GM15510 (cell line): Measurements from ENCODE around the gene THADA.

ENCODE experiments used
- POLR2A ChIP-seq: IDR thresholded peaks from 3 replicates; pipeline ENCODE4 v1.6.1; 2011; ENCODE audit warnings: borderline replicate concordance; ENCODE audit not compliant: insufficient read length; ENCODE audit errors: extremely low read depth

THADA gene

DNA sequence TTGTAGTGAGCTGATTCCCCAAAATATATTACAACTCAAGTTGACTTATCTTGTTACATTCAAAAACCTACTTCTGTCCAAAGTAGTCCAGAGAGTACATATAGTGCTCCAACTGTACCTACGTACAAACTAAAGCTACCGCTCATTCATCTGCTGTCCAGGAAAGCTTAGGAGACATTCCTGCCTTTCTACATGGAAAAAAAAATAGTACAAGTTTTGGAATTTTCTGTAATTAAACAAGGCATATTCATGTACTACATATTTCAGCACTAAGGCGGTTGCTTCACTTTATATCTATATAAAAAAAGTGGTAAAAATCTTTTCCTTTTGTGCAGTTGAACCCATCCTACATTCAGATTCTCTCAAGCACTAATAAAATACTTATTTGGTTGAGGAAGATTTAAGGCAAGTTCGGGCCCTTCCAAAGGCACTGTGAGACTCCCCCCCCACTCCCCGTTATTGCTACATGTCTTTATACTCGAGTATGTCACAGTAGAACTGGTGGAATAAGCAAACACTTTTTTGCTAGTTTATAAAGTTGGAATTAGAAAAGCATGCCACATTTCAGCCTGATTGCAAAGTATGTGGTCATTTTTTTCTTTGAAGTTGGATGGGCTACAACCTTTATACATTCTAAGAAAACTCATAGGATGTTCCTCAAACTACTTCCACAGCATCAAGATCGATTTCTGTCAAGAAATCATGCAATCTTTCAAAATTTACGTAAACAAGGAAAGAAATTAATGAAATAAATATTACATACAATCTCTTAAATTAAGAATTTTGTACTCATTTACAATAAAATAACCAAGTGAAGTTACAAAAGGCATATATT is 373.1 kb downstream of the THADA start:
- no peak for TF ChIP-seq POLR2A

GRCh38 chr2:43221763-43222474 is 373.9 kb downstream of the THADA start:
- TF ChIP-seq POLR2A, result peak; percentile 42

DNA sequence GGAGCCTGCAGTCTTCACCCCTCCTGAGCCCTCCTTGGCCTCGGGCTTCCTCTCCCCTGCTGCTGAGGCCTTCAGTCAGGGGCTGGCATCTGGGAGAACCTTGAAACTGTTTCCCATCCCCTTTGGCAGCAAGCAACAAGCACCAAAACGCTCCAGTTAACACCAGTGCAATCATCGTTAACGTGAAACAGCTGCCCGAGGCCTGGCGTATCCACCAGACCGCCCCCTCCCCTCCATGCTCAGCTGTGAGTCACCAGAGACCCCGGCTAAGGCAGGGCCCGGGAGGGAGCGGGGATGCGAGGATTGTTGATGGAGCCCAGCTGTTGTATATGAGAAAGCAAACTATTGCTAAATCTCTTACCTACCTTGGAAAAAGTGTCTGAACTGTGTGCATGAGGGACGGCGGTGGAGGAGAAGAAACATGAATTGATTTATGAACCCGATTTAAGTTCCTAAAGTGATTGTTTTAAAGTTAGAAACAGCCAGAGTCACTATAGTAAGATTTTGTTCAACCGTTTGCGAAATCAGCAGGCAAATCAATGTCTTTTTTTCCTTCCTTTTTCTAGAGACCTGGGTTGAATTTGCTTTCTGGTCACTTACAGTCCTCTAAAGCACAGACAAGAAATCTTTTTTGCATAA is 374.6 kb downstream of the THADA start:
- no peak for TF ChIP-seq POLR2A

DNA sequence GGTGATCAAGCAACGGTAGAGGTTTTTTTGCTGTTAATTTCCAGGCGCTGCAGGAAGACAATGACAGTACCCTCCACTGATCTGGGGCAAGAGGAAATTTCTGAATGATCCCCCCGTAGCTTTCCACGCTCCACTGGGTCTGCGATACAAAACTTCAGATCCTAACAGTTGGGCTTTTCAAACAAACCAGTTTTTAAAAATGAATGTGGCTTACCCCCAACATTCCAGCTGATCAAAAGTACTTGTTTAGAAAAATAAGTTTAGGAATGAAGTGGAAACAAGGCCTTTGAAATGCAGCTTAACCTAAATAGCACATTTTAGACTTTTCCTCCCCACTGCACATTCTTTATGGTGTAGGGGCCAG is 375.1 kb downstream of the THADA start:
- TF ChIP-seq POLR2A, result no peak

- no peak for TF ChIP-seq POLR2A
Measured at GRCh38 chr2:43220229-43220751, 375.5 kb downstream of the THADA start.

GRCh38 chr2:43219383-43220228 is 376.2 kb downstream of the THADA start:
- peak; percentile 64 for TF ChIP-seq POLR2A

DNA sequence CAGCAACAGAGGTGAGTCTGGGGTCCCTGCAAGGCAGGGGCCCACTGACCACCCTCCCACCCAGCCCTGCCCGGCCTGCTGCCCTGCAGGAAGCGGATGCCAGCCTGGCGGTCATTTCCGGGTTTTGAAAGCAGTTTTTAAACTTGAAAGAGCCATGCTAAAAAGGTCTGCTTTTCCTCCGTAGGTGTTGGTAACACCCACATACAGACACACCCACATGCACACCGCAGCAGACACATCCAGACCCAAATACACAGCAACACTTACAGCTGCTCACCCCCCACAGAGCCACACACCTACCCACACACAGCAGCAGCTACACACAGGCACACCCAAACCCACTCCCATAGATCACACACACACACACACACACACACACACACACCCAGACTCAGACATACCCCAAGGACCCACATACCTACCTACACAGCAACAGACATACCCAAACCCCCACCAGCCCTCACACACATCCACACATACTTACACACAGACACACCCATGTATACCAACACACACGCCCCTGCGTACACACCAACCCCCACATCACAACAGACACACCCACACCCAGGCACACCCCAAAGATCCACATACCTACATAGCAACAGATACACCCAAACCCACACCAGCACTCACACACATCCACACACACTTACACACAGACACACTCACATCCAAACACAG is 377.0 kb downstream of the THADA start:
- no peak for TF ChIP-seq POLR2A

DNA sequence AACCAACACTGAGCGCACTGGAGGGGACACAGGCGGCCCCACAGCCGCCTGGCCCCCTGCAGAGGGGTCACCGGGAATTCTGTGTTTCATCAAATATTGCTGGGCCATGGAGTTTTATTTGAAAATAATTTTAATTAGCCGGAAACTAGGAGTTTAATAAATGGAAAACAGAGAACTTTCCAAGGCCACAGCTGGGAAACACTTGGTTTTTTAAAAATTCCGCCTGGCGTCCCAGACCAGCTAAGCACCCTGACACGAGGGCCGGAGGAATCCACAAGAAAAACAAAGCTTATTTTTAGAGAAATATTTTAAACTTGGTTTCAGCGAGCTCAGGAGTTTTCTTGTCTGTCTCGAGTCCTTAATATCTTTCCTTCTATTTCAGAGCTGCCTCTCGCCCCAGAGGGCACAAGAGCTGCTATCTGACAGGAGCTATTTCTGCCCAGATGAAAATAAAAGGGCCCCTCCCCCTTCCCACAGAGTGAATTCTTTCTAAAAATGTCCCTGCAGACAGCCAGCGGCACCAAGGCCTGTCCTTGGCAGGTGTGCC is 377.6 kb downstream of the THADA start:
- no peak for TF ChIP-seq POLR2A

- no peak for TF ChIP-seq POLR2A
Measured at GRCh38 chr2:43217228-43218154, 378.3 kb downstream of the THADA start.

DNA sequence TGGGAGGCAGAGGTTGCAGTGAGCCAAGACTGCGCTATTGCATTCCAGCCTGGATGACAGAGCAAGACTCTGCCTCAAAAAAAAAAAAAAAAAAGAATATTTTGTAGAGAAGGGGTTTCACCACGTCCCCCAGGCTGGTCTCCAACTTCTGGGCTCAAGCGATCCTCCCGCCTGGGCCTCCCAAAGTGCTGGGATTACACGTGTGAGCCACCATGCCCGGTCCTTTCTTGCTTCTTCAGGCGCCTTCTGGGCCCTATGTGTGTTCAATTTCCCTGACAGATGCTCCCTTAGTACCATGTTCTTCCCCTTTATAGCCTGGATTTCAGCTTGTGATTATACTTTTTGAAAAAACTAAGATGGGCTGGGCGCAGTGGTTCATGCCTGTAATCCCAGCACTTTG is 379.2 kb downstream of the THADA start:
- no peak for TF ChIP-seq POLR2A

GRCh38 chr2:43215673-43216255 is 380.1 kb downstream of the THADA start:
- no peak for TF ChIP-seq POLR2A

- no peak for TF ChIP-seq POLR2A
Measured at GRCh38 chr2:43214253-43214652, 381.6 kb downstream of the THADA start.
